Measurements from ENCODE around the gene TSTD1. TPM values are rescaled to one million over a fixed set of nuclear protein-coding genes. Genes with fewer than 3 reads are reported as not detected.
A peak's percentile ranks its signal among the peaks of the same experiment; 100 is the strongest.

TSTD1 gene
- total and polyA plus RNA-seq, 2 experiments from 2014 or later: not detected

- H3K4me3 ChIP-seq: no peak overlapping the region
- no peaks in the 10 kb centered on the region for H3K36me3 ChIP-seq (ENCODE audit: low read depth)
- H3F3A ChIP-seq (ENCODE audit: insufficient read depth): peaks cover 16% of the 10 kb centered on the region; the same call in 1 of the 2 replicates
- no peak for TF ChIP-seq EZH2 (IDR thresholded peaks at IDR 0.05; ENCODE audit: insufficient read depth, poor library complexity, severe bottlenecking)
- no peak for TF ChIP-seq EZH2phosphoT487 (IDR thresholded peaks at IDR 0.05; ENCODE audit: insufficient read depth, low read depth)
- no peaks in the 10 kb centered on the region for H3K9me3 ChIP-seq (ENCODE audit: low read depth)
- no peak overlapping the region for H2AFZ ChIP-seq
- H4K20me1 ChIP-seq (ENCODE audit: insufficient read depth): no peaks in the 10 kb centered on the region
- no peak overlapping the region for H3K9ac ChIP-seq
- DNase-seq: no peak
- in situ Hi-C loops (cut with MboI): loop anchor here (5.0 kb wide), 1 partner anchor 48 kb away; the partner anchor contains the start of gene KLHDC9
- no peaks in the 10 kb centered on the region for H3K27me3 ChIP-seq (replicated peaks; ENCODE audit: insufficient read depth)
- H3K9me2 ChIP-seq (ENCODE audit: insufficient read depth): no peaks in the 10 kb centered on the region
- WGBS, 2 experiments (ENCODE audit: low coverage in 1 of 2, low lambda C conversion rate in 2 of 2, missing lambda C conversion rate in 2 of 2): 89% methylated on average over 5 of the region's 5 CpGs
- peaks cover 9% of the 10 kb centered on the region for H3K4me1 ChIP-seq (ENCODE audit: insufficient read depth)
- H3K27ac ChIP-seq: no peak overlapping the region
- no peak overlapping the region for H3K4me2 ChIP-seq (ENCODE audit: unreplicated experiment)
- H3K79me2 ChIP-seq (ENCODE audit: insufficient read depth): peaks cover 10% of the 10 kb centered on the region
Measured at GRCh38 chr1:161048949-161049722, 10.4 kb upstream of the TSTD1 start.

- H3F3A ChIP-seq (ENCODE audit: insufficient read depth): peaks cover 16% of the 10 kb centered on the region; the same call in 1 of the 2 replicates
- in situ Hi-C loops (cut with MboI): loop anchor here (5.0 kb wide), 1 partner anchor 50 kb away; the partner anchor contains the start of gene KLHDC9
- 79 to 89% methylated on average over 14 to 18 of the region's 18 CpGs for WGBS, 2 experiments (ENCODE audit: low coverage in 1 of 2, low lambda C conversion rate in 2 of 2, missing lambda C conversion rate in 2 of 2)
Measured at GRCh38 chr1:161047436-161048420, 9.0 kb upstream of the TSTD1 start.

GRCh38 chr1:161046605-161047228, 8.0 kb upstream of the TSTD1 start:
- H3K36me3 ChIP-seq (ENCODE audit: low read depth): no peaks in the 10 kb centered on the region
- no peaks in the 10 kb centered on the region for H3K9me2 ChIP-seq (ENCODE audit: insufficient read depth)
- peaks cover 16% of the 10 kb centered on the region; the same call in 1 of the 2 replicates for H3F3A ChIP-seq (ENCODE audit: insufficient read depth)
- H3K79me2 ChIP-seq (ENCODE audit: insufficient read depth): peaks cover 34% of the 10 kb centered on the region
- H3K27me3 ChIP-seq (replicated peaks; ENCODE audit: insufficient read depth): no peaks in the 10 kb centered on the region
- TF ChIP-seq EZH2 (IDR thresholded peaks at IDR 0.05; ENCODE audit: insufficient read depth, poor library complexity, severe bottlenecking) (no peak), EZH2phosphoT487 (IDR thresholded peaks at IDR 0.05; ENCODE audit: insufficient read depth, low read depth) (no peak)
- H3K4me1 ChIP-seq (ENCODE audit: insufficient read depth): peaks cover 12% of the 10 kb centered on the region
- no peaks in the 10 kb centered on the region for H4K20me1 ChIP-seq (ENCODE audit: insufficient read depth)
- H3K27ac ChIP-seq: peak overlapping the region; percentile 93
- peak overlapping the region; percentile 91 for H2AFZ ChIP-seq
- peak overlapping the region; percentile 91 for H3K4me3 ChIP-seq
- no peaks in the 10 kb centered on the region for H3K9me3 ChIP-seq (ENCODE audit: low read depth)
- no peak for DNase-seq
- WGBS, 2 experiments (ENCODE audit: low coverage in 1 of 2, low lambda C conversion rate in 2 of 2, missing lambda C conversion rate in 2 of 2): 36 to 49% methylated on average over 2 of the region's 2 CpGs
- in situ Hi-C loops (cut with MboI): loop anchor here (5.0 kb wide), 1 partner anchor 51 kb away; the partner anchor contains the start of gene KLHDC9
- H3K9ac ChIP-seq: peak overlapping the region; percentile 92
- H3K4me2 ChIP-seq (ENCODE audit: unreplicated experiment): peak overlapping the region; percentile 83

More at GRCh38 chr1:161047436-161048420, 9.0 kb upstream of the TSTD1 start:
- no peak overlapping the region for H2AFZ ChIP-seq
- H3K9me2 ChIP-seq (ENCODE audit: insufficient read depth): no peaks in the 10 kb centered on the region
- H3K9ac ChIP-seq: no peak overlapping the region
- H4K20me1 ChIP-seq (ENCODE audit: insufficient read depth): no peaks in the 10 kb centered on the region
- H3K27me3 ChIP-seq (replicated peaks; ENCODE audit: insufficient read depth): no peaks in the 10 kb centered on the region
- H3K4me2 ChIP-seq (ENCODE audit: unreplicated experiment): no peak overlapping the region
- H3K79me2 ChIP-seq (ENCODE audit: insufficient read depth): peaks cover 24% of the 10 kb centered on the region
- H3K36me3 ChIP-seq (ENCODE audit: low read depth): no peaks in the 10 kb centered on the region
- H3K9me3 ChIP-seq (ENCODE audit: low read depth): no peaks in the 10 kb centered on the region
- no peak for DNase-seq
- no peak overlapping the region for H3K27ac ChIP-seq
- no peak overlapping the region for H3K4me3 ChIP-seq
- peaks cover 12% of the 10 kb centered on the region for H3K4me1 ChIP-seq (ENCODE audit: insufficient read depth)
- TF ChIP-seq EZH2 (IDR thresholded peaks at IDR 0.05; ENCODE audit: insufficient read depth, poor library complexity, severe bottlenecking) (no peak), EZH2phosphoT487 (IDR thresholded peaks at IDR 0.05; ENCODE audit: insufficient read depth, low read depth) (no peak)
